ENCODE results near the gene MEA1.
A peak's percentile ranks its signal among the peaks of the same experiment; 100 is the strongest.
"Not testable (repeated sequence)": the region's sequence is repeated elsewhere in the genome, so short reads cannot be mapped to it uniquely, and the experiment has no call there.

Gene MEA1

GRCh38 chr6:43006251-43006650 lies 7.5 kb downstream of the MEA1 start:
- DNase-seq, result no peak

GRCh38 chr6:43005844-43006243 lies 7.9 kb downstream of the MEA1 start:
- no peak for DNase-seq

- no peak for DNase-seq
Observed at GRCh38 chr6:43001843-43002242, 11.9 kb downstream of the MEA1 start.

GRCh38 chr6:42998205-42998604 lies 15.5 kb downstream of the MEA1 start:
- not testable (repeated sequence) for DNase-seq

- no peak for DNase-seq
Observed at GRCh38 chr6:42996513-42996912, 17.2 kb downstream of the MEA1 start.

GRCh38 chr6:42993445-42993844 lies 20.3 kb downstream of the MEA1 start:
- no peak for DNase-seq

GRCh38 chr6:42989923-42990322 lies 23.8 kb downstream of the MEA1 start:
- DNase-seq, result no peak

- no peak for DNase-seq
Observed at GRCh38 chr6:42988486-42989020, 25.2 kb downstream of the MEA1 start.

- no peak for DNase-seq
Observed at GRCh38 chr6:42987533-42988451, 26.0 kb downstream of the MEA1 start.

- DNase-seq, result no peak
Observed at GRCh38 chr6:42984924-42985475, 28.7 kb downstream of the MEA1 start.

- peak; percentile 98 for DNase-seq
Observed at GRCh38 chr6:42984001-42984923, 29.5 kb downstream of the MEA1 start, which contains the start of gene PPP2R5D. Gene PPP2R5D (plus strand): TSS chr6:42984570. CDS start chr6:42984678, 108 bp downstream.

GRCh38 chr6:42981836-42982235 lies 31.9 kb downstream of the MEA1 start:
- DNase-seq, result no peak

- no peak for DNase-seq
Observed at GRCh38 chr6:42979523-42980177, 34.1 kb downstream of the MEA1 start.

GRCh38 chr6:42978839-42979522 lies 34.8 kb downstream of the MEA1 start, which contains the start of gene PEX6:
Gene PEX6 (minus strand): TSS chr6:42979181. CDS start chr6:42979150, 31 bp downstream.
- peak; percentile 61 for DNase-seq

GRCh38 chr6:42978487-42978838 lies 35.3 kb downstream of the MEA1 start:
- no peak for DNase-seq

- no peak for DNase-seq
Observed at GRCh38 chr6:42974919-42975505, 38.7 kb downstream of the MEA1 start.

- no peak for DNase-seq
Observed at GRCh38 chr6:42973926-42974325, 39.8 kb downstream of the MEA1 start.

- no peak for DNase-seq
Observed at GRCh38 chr6:42971746-42972327, 41.9 kb downstream of the MEA1 start.

GRCh38 chr6:42970871-42971612 lies 42.7 kb downstream of the MEA1 start:
- no peak for DNase-seq

GRCh38 chr6:42969934-42970333 lies 43.8 kb downstream of the MEA1 start:
- DNase-seq, result no peak

Measured in NCI-H2029 treated with DMSO at 0.1 percent for 48 hours (cell line).